ENCODE data around the gene MT3. TPM values are rescaled to one million over a fixed set of nuclear protein-coding genes. Genes with fewer than 3 reads are reported as not detected.

The MT3 gene
- total and polyA plus RNA-seq, 9 of the 15 experiments (the other 6 are each of a cell fraction or from before 2014, with no cell fraction given), result not detected

- CTCF ChIA-PET (ENCODE audit: low intra/inter-chr PET ratio), result no interaction called here
- no peak for FAIRE-seq
- intact Hi-C loops (cut with micrococcal nuclease), result no loop called here
Observed at GRCh38 chr16:56606476-56607108, 17.3 kb downstream of the MT3 start.

More at GRCh38 chr16:56606476-56607108, 17.3 kb downstream of the MT3 start:
- Histone ChIP-seq H3K27me3 (ENCODE audit: control insufficient read depth in 2 of 2, insufficient read depth in 2 of 2, low read length in 2 of 2) (0 out of 5 replicates have a peak, but pooled peaks cover 0 to 3% of the 10 kb centered on the region in 2 experiments), H2AFZ (ENCODE audit: low read depth, low read length) (peak overlapping the region; percentile 73), H3K9me1 (ENCODE audit: control insufficient read depth, insufficient read depth, low read length) (no peaks in the 10 kb centered on the region), H3K4me3 (no peak overlapping the region), H3K9me3 (replicated peaks; ENCODE audit: control insufficient read depth, insufficient read depth, low read depth, low read length) (no peaks in the 10 kb centered on the region), H3K4me2 (ENCODE audit: insufficient read depth, low read length) (no peak overlapping the region; the same call in 1 of the 2 replicates), H3K4me1 (replicated peaks in 1 of 2; ENCODE audit: control insufficient read depth in 2 of 2, insufficient read depth in 2 of 2, low read length in 2 of 2) (peaks cover 27 to 29% of the 10 kb centered on the region in 2 experiments), H3K9ac (ENCODE audit: insufficient read depth in 1 of 2, low read depth in 2 of 2, low read length in 2 of 2) (no peak overlapping the region), H3K27ac (ENCODE audit: extremely low read depth, low read depth, low read length) (no peak overlapping the region), H3K79me2 (ENCODE audit: control insufficient read depth, insufficient read depth, low read length) (no peaks in the 10 kb centered on the region), H3K36me3 (ENCODE audit: control insufficient read depth, insufficient read depth, low read length) (no peaks in the 10 kb centered on the region), H4K20me1 (replicated peaks; ENCODE audit: control insufficient read depth, insufficient read depth, low read length) (no peaks in the 10 kb centered on the region)
- ATAC-seq (no peak), DNase-seq (ENCODE audit: extremely low read depth in 1 of 4, low spot score in 3 of 4) (no peak)
- BruUV-seq (replicated peaks), result no TSS peak
- TF ChIP-seq HMBOX1 (IDR thresholded peaks at IDR 0.05) (no peak), ZNF184 (CRISPR knock-in tag; IDR thresholded peaks at IDR 0.05) (peak; percentile 64; the same call in 1 of the 2 replicates)
- POLR2A ChIA-PET, result interaction anchor here (1.5 kb wide), 1 partner anchor 15 kb away, joined by 3 read pairs; no protein-coding TSS in a partner anchor
- in situ Hi-C loops (cut with MboI), result no loop called here
- 71% methylated on average over 8 of the region's 8 CpGs for WGBS (ENCODE audit: insufficient coverage, low coverage, missing lambda C conversion rate)
